ENCODE results near the gene FLRT1.

GRCh38 chr11:64041846-64042245 lies 6.1 kb downstream of the FLRT1 start:
- TF ChIP-seq CTCF (IDR thresholded peaks at IDR 0.05) (no peak), POLR2A (IDR thresholded peaks at IDR 0.05) (no peak)
